Transverse colon (tissue), 4 donors: Measurements from ENCODE around the gene RXFP1.

Experiments used
- CTCF ChIP-seq, 5 experiments: fragments of 200-600 bp in 3 of 5; fragments of 450-650 bp in 2 of 5; sonication (generic) in 3 of 5; IDR thresholded peaks; 1 replicate in 2 of 5; 2 replicates in 3 of 5; pipeline ENCODE4 v1.5.1; 2016 to 2017; ENCODE audit warnings: antibody characterized with exemption in 5 of 5, inconsistent platforms in 3 of 5, mild to moderate bottlenecking in 2 of 5, moderate library complexity in 1 of 5
- POLR2AphosphoS5 ChIP-seq, 3 donors: sonication (generic); formaldehyde crosslinking; IDR thresholded peaks; one replicate each; pipeline ENCODE4 v1.6.1; 2016; ENCODE audit warnings: antibody characterized with exemption in 3 of 3

- no peak for TF ChIP-seq CTCF (IDR thresholded peaks at IDR 0.05)
- no peak for TF ChIP-seq POLR2AphosphoS5 (IDR thresholded peaks at IDR 0.05)
Observed at GRCh38 chr4:158540125-158540907, 18.6 kb downstream of the RXFP1 start.
